ENCODE results near the gene MIA2.
"Not testable (repeated sequence)": the region's sequence is repeated elsewhere in the genome, so short reads cannot be mapped to it uniquely, and the experiment has no call there.

Gene MIA2

GRCh38 chr14:39233680-39234326, at the start of gene MIA2:
Gene MIA2 (plus strand): TSS chr14:39233915. CDS start chr14:39234115, 200 bp downstream.
- DNase-seq = no peak

GRCh38 chr14:39184628-39185255, 49.0 kb upstream of the MIA2 start:
- no peak for DNase-seq

- DNase-seq = no peak
Measured at GRCh38 chr14:39185256-39186049, 48.3 kb upstream of the MIA2 start.

- DNase-seq = no peak
Measured at GRCh38 chr14:39186941-39187525, 46.7 kb upstream of the MIA2 start.

- DNase-seq = no peak
Measured at GRCh38 chr14:39203659-39204606, 29.8 kb upstream of the MIA2 start.

GRCh38 chr14:39207430-39207829, 26.3 kb upstream of the MIA2 start:
- not testable (repeated sequence) for DNase-seq

- DNase-seq = no peak
Measured at GRCh38 chr14:39211109-39211741, 22.5 kb upstream of the MIA2 start.

- DNase-seq = no peak
Measured at GRCh38 chr14:39212034-39212433, 21.7 kb upstream of the MIA2 start.

GRCh38 chr14:39212693-39213092, 21.0 kb upstream of the MIA2 start:
- no peak for DNase-seq

- DNase-seq = no peak
Measured at GRCh38 chr14:39217214-39217879, 16.4 kb upstream of the MIA2 start.

- DNase-seq = no peak
Measured at GRCh38 chr14:39218171-39218769, 15.4 kb upstream of the MIA2 start.

- DNase-seq = no peak
Measured at GRCh38 chr14:39219075-39219499, 14.6 kb upstream of the MIA2 start.

- DNase-seq = not testable (repeated sequence)
Measured at GRCh38 chr14:39220473-39220872, 13.2 kb upstream of the MIA2 start.

GRCh38 chr14:39228044-39228443, 5.7 kb upstream of the MIA2 start:
- DNase-seq = no peak

- DNase-seq = no peak
Measured at GRCh38 chr14:39228509-39229221, 5.0 kb upstream of the MIA2 start.

- DNase-seq = no peak
Measured at GRCh38 chr14:39229222-39229543, 4.5 kb upstream of the MIA2 start.

- DNase-seq = no peak
Measured at GRCh38 chr14:39229601-39230110, 4.1 kb upstream of the MIA2 start.

- no peak for DNase-seq
Measured at GRCh38 chr14:39230416-39231035, 3.2 kb upstream of the MIA2 start.

GRCh38 chr14:39231751-39232553, 1.8 kb upstream of the MIA2 start:
- not testable (repeated sequence) for DNase-seq

All from NCI-H345 (cell line).